SH-SY5Y (cell line): Measurements from ENCODE around the gene RETREG1.

Source experiments
- GATA2 ChIP-seq: IDR thresholded peaks from 2 replicates; pipeline ENCODE4 v1.6.1; 2011; ENCODE audit warnings: mild to moderate bottlenecking, low read depth, low read length
- GATA3 ChIP-seq: IDR thresholded peaks from 2 replicates; pipeline ENCODE4 v1.6.1; 2011; ENCODE audit warnings: low read depth, mild to moderate bottlenecking, low read length, moderate library complexity

GRCh38 chr5:16484081-16484480 is 132.7 kb downstream of the RETREG1 start:
- TF ChIP-seq GATA2 (no peak), GATA3 (no peak)
